ENCODE data around the gene SERTAD1.
"Not testable (repeated sequence)": the region's sequence is repeated elsewhere in the genome, so short reads cannot be mapped to it uniquely, and the experiment has no call there.

The SERTAD1 gene

DNA sequence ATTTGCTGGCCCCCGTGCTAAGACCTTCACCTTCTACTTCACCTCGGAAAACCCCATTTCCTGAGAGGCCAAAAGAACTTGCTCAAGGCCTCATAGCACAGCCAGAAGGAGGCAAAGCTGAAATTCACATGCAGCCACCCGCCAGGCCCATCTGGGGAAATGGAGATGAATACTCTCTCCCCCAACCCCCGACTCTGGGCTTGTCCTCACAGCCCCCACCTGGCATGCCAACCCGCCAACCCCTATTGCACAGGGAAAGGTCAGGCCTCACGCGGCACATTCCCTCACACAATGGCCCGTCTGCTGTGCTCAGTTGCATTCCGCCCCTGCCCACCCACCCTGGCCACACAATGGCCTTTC is 15.8 kb downstream of the SERTAD1 start:
- DNase-seq: no peak
- no peaks in the 10 kb centered on the region for H3K9me3 ChIP-seq
- TF ChIP-seq, protein P1, sequence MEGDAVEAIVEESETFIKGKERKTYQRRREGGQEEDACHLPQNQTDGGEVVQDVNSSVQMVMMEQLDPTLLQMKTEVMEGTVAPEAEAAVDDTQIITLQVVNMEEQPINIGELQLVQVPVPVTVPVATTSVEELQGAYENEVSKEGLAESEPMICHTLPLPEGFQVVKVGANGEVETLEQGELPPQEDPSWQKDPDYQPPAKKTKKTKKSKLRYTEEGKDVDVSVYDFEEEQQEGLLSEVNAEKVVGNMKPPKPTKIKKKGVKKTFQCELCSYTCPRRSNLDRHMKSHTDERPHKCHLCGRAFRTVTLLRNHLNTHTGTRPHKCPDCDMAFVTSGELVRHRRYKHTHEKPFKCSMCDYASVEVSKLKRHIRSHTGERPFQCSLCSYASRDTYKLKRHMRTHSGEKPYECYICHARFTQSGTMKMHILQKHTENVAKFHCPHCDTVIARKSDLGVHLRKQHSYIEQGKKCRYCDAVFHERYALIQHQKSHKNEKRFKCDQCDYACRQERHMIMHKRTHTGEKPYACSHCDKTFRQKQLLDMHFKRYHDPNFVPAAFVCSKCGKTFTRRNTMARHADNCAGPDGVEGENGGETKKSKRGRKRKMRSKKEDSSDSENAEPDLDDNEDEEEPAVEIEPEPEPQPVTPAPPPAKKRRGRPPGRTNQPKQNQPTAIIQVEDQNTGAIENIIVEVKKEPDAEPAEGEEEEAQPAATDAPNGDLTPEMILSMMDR (IDR thresholded peaks at IDR 0.05; ENCODE audit: low read depth, low read length): no peak
- no peaks in the 10 kb centered on the region for H3K36me3 ChIP-seq
- H3K4me1 ChIP-seq: peaks cover 2% of the 10 kb centered on the region; the same call in 1 of the 2 replicates
- no peaks in the 10 kb centered on the region for H3K27me3 ChIP-seq
- no peak overlapping the region for H3K4me3 ChIP-seq (ENCODE audit: low read depth, low read length)

DNA sequence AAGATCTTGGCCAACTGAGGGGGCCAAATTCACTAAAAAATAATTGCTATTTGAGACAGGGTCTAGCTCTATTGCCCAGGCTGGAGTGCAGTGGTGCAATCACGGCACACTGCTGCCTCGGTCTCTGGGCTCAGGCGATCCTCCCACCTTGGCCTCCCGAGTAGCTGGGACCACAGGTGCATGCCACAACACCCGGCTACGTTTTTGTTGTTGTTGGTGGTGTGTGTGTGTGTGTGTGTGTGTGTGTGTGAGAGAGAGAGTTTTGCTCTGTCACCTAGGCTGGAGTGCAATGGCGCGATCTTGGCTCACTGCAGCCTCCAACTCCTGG is 17.2 kb downstream of the SERTAD1 start:
- not testable (repeated sequence) for H3K9me3 ChIP-seq; DNase-seq; H3K36me3 ChIP-seq; H3K4me1 ChIP-seq; H3K4me3 ChIP-seq (ENCODE audit: low read depth, low read length); H3K27me3 ChIP-seq

DNA sequence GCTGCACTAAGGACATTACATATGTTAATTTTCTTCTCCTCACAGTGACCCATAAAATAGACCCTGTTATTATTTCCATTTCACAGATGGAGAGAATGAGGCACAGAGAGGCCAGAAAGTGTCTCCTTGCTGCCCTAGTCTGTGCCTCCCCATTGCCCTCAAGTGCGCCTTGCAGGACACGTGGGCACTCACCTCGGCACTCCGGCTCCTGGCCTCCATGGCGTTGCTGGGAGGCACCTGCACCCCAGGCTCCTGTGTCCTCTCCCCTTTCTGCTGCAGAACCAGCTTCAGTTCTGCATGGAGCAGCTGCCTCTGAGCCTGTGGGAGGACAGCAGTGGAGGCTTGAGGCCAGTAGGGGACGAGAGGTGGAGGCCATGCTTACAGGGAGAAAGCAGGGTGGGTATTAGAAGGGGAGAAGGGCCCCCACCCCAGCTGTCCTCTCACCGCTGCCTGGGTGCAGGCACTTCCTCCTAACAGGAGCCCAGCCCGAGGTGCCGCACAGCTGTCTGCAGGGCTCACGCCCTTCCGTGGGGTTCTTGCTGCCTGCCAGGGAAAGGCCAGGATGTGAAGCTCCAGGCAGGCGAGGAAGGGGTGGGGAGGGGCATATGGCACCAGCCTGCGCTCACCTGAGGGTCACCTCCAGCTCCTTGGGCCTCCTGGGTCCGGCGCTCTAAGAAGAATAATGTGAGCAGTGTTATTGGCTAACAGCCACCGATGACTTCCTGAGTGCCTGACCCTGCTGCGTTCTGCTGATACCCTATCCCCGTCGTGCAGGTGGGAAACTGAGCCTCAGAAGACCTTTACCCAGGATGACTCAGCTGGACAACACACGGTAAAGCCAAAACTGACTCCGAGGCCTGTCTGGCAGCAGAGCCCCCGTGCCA is 17.8 kb downstream of the SERTAD1 start:
- TF ChIP-seq, protein P1 (IDR thresholded peaks at IDR 0.05; ENCODE audit: low read depth, low read length): no peak
- no peaks in the 10 kb centered on the region for H3K27me3 ChIP-seq
- peaks cover 2% of the 10 kb centered on the region; the same call in 1 of the 2 replicates for H3K4me1 ChIP-seq
- H3K36me3 ChIP-seq: no peaks in the 10 kb centered on the region
- no peaks in the 10 kb centered on the region for H3K9me3 ChIP-seq
- H3K4me3 ChIP-seq (ENCODE audit: low read depth, low read length): no peak overlapping the region
- no peak for DNase-seq

DNA sequence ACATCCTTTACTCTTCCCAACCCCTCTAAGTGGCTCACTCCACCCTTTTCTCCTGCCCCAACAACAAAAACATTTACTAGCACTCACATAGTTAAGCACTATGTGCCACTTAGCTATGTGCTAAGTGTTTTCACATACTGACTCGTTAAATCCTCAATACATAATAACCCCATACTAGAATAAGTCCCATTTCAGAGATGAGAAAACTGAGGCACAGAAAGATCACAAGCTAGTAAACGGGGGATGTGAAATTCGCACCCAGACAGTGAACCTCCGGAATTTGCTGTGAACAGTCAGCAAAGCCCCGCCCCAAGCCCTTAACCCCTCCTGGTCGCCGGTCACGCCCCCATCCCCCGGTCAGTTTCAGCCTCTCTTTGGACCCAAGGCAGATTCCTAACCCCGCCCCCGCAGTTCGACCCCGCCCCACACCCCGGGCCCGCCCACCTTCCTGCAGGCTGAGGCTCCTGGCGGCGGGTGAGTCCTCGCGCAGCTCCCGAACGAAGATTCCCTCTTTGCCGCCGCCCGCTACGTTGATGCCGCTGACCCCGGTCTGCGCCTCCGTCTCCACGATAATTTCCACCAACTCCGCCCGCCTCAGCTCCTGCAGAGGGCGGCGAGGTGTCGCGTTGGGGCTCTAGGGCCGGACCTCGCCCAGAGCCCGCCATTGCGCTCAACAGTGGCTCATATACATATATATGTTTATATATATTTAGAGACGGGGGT is 22.4 kb downstream of the SERTAD1 start:
- DNase-seq: peak; percentile 96
- TF ChIP-seq, protein P1 (IDR thresholded peaks at IDR 0.05; ENCODE audit: low read depth, low read length): no peak
- H3K4me1 ChIP-seq: peaks cover 3% of the 10 kb centered on the region; the same call in 1 of the 2 replicates
- H3K9me3 ChIP-seq: no peaks in the 10 kb centered on the region
- peak overlapping the region; percentile 56 for H3K4me3 ChIP-seq (ENCODE audit: low read depth, low read length)
- H3K27me3 ChIP-seq: peaks cover 1% of the 10 kb centered on the region
- no peaks in the 10 kb centered on the region for H3K36me3 ChIP-seq

DNA sequence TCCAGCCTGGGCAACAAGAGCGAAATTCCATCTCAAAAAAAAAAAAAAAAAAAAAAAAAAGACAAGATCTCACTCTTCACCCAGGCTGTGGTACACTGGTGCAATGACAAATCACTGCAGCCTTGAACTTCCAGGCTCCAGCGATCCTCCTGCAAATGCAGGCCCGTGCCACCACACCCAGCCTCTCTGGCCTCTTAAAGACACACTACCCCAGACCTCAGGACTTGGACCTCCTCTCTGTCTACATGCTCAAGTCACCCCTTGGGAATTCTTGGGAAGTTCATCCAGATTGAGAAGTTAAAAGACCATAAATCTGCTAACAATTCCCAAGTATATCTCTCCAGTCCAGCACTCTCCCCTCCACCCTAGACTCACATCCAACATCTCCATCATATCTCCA is 25.2 kb downstream of the SERTAD1 start:
- H3K27me3 ChIP-seq: peaks cover 30% of the 10 kb centered on the region
- DNase-seq: no peak

DNA sequence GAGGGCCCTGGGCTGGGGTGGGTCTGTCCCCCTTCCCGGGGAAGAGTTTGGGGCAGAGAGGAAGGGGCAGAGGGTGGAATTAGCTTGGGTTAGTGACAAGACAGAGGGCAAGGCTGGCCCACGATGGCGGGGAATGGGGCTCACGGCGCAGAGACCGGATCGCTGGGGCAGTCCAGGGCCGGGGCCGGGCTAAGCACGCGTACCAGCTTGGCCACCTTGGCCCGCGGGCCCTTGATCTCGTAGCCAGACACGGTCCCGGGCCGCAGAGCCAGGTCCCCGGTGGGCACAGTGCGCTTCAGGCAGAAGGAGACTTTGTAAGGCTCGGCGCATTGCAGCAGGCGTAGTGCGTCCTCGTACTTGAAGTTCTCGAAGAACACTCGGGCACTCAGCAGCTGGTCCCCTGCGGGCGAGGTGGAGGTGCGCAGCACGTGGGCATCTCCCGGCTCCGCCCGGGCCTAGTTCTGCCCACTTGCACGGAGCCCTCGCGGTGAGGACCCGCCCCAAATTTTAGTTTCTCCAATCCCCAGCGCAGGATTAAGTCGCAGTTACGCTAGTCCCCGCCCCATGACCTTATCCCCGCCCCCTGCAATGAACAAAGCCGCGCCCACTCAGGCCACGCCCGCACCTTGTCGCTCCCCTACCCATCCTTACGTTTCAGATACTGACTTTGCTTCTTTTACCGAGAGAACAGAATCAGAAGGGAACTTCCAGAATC is 27.2 kb downstream of the SERTAD1 start:
- Histone ChIP-seq H3K4me1 (peaks cover 5% of the 10 kb centered on the region; the same call in 1 of the 2 replicates), H3K27me3 (peaks cover 39% of the 10 kb centered on the region), H3K4me3 (ENCODE audit: low read depth, low read length) (no peak overlapping the region; the same call in 1 of the 2 replicates), H3K36me3 (no peaks in the 10 kb centered on the region), H3K9me3 (no peaks in the 10 kb centered on the region)
- DNase-seq: peak; percentile 85
- TF ChIP-seq, protein P1 (IDR thresholded peaks at IDR 0.05; ENCODE audit: low read depth, low read length): no peak

More for the DNA sequence above, 25.2 kb downstream of the SERTAD1 start:
- no peak overlapping the region for H3K4me3 ChIP-seq (ENCODE audit: low read depth, low read length)
- H3K9me3 ChIP-seq: no peaks in the 10 kb centered on the region
- peaks cover 8% of the 10 kb centered on the region; the same call in 1 of the 2 replicates for H3K4me1 ChIP-seq
- no peaks in the 10 kb centered on the region for H3K36me3 ChIP-seq
- TF ChIP-seq, protein P1 (IDR thresholded peaks at IDR 0.05; ENCODE audit: low read depth, low read length): no peak
